Skin of body (tissue), 2 donors: ENCODE results near the gene IGFBP7. TPM values are rescaled to one million over a fixed set of nuclear protein-coding genes. Genes with fewer than 3 reads are reported as not detected.

Source experiments
- small RNA-seq: library from RNA; depleted of rRNA; stranded (forward); fragments of <200 nt; gene quantifications from one replicate; pipeline ENCODE3, GENCODE V24; 2014; ENCODE audit warnings: low replicate concordance
- total RNA-seq: library from RNA; depleted of rRNA; stranded (reverse); fragments of >200 nt; gene quantifications from one replicate; pipeline ENCODE4 v1.2.3, GENCODE V29; 2014

The IGFBP7 gene
- total RNA-seq, 1 donor from 2014 or later: 85.4 TPM

Small RNA genes lying within 50 kb of the gene (small RNA-seq; reads per million reads assigned to genes)
- not detected for gene RNU6-998P

Other genes starting within 250 kb of the IGFBP7 start
- 34.6 TPM for gene REST, start 202.5 kb downstream of the IGFBP7 start, total RNA-seq
- 12.9 TPM for gene NOA1, start 132.8 kb downstream of the IGFBP7 start, total RNA-seq
- gene POLR2B, start 131.5 kb downstream of the IGFBP7 start, total RNA-seq: 97.7 TPM